OCI-LY7 (cell line): ENCODE data around the gene TMEM186. TPM values are rescaled to one million over a fixed set of nuclear protein-coding genes. Genes with fewer than 3 reads are reported as not detected.
A peak's percentile ranks its signal among the peaks of the same experiment; 100 is the strongest.

Experiments used
- BruUV-seq: library from RNA; stranded (reverse); fragments of 400-500 nt; replicated peaks from 2 replicates; lab custom pipeline; 2021; lab: Mats Ljungman, UMichigan
- CTCF ChIA-PET: fragments of 300-600 bp; sonication (Branson Sonifier 250); formaldehyde crosslinking; loops from one replicate; lab custom pipeline; 2022; ENCODE audit warnings: antibody characterized with exemption; ENCODE audit not compliant: unreplicated experiment; lab: Charles Lee
- POLR2A ChIA-PET: fragments of 300-600 bp; sonication (Branson Sonifier 250); formaldehyde crosslinking; loops from one replicate; lab custom pipeline; 2022; ENCODE audit warnings: antibody characterized with exemption; lab: Charles Lee
- DNase-seq: peaks from one replicate; pipeline ENCODE4 v3.0.0-alpha.2; 2015; ENCODE audit warnings: low spot score
- H2AFZ ChIP-seq: fragments of 200-600 bp; sonication (generic), shearing (Covaris generic); 2 replicates; pipeline ENCODE4 v1.6.1; 2014; ENCODE audit warnings: mild to moderate bottlenecking, antibody characterized with exemption, low read length, moderate library complexity
- H3K27ac ChIP-seq: fragments of 200-600 bp; sonication (generic); 2 replicates; pipeline ENCODE4 v1.5.1; 2014; ENCODE audit warnings: mixed run types, low read depth, mild to moderate bottlenecking, moderate library complexity, low read length, inconsistent platforms; ENCODE audit not compliant: poor library complexity, severe bottlenecking
- H3K36me3 ChIP-seq: fragments of 200-600 bp; sonication (generic); 2 replicates; pipeline ENCODE4 v1.6.1; 2014; ENCODE audit warnings: mild to moderate bottlenecking, antibody characterized with exemption, low read length, moderate library complexity, mixed read lengths; ENCODE audit not compliant: insufficient read depth
- H3K4me1 ChIP-seq: fragments of 200-600 bp; sonication (generic); 2 replicates; pipeline ENCODE4 v1.5.1; 2014; ENCODE audit warnings: mild to moderate bottlenecking, low read length; ENCODE audit not compliant: insufficient read depth, poor library complexity, severe bottlenecking
- H3K4me2 ChIP-seq: fragments of 200-600 bp; sonication (generic); 2 replicates; pipeline ENCODE4 v1.6.1; 2014; ENCODE audit warnings: mild to moderate bottlenecking, low read length
- H3K4me3 ChIP-seq: fragments of 200-600 bp; sonication (generic); 2 replicates; pipeline ENCODE4 v1.5.1; 2014; ENCODE audit warnings: mild to moderate bottlenecking, low read depth, low read length; ENCODE audit not compliant: poor library complexity, severe bottlenecking
- H3K79me2 ChIP-seq: fragments of 200-600 bp; sonication (generic); 2 replicates; pipeline ENCODE4 v1.6.1; 2016; ENCODE audit warnings: low read depth, mild to moderate bottlenecking, low read length, moderate library complexity, mixed read lengths; ENCODE audit not compliant: insufficient read depth
- H3K9me2 ChIP-seq: fragments of 200-600 bp; sonication (generic); 2 replicates; pipeline ENCODE4 v1.6.1; 2016; ENCODE audit warnings: mild to moderate bottlenecking, low read length, mixed read lengths; ENCODE audit not compliant: insufficient read depth
- H3K9me3 ChIP-seq: fragments of 200-600 bp; sonication (generic); 2 replicates; pipeline ENCODE4 v1.6.1; 2014; ENCODE audit warnings: mild to moderate bottlenecking, mixed run types, low read length, mixed read lengths
- H4K20me1 ChIP-seq: fragments of 200-600 bp; sonication (generic); 2 replicates; pipeline ENCODE4 v1.6.1; 2014; ENCODE audit warnings: mild to moderate bottlenecking, antibody characterized with exemption, low read length, moderate library complexity, mixed read lengths; ENCODE audit not compliant: insufficient read depth
- EZH2phosphoT487 ChIP-seq: fragments of 200-600 bp; sonication (generic); IDR thresholded peaks from 2 replicates; pipeline ENCODE4 v1.6.1; 2018; ENCODE audit warnings: low read depth, borderline replicate concordance, mild to moderate bottlenecking, mixed run types, antibody characterized with exemption, low read length, moderate library complexity, mixed read lengths
- intact Hi-C: fragments of 100-400 bp; cut with micrococcal nuclease; formaldehyde crosslinking; loops from one replicate; pipeline ENCODE4 v1.10.0; 2022; ENCODE audit not compliant: unreplicated experiment
- total RNA-seq, 2 experiments: library from RNA; depleted of rRNA in 1 of 2; stranded (reverse); fragments of >200 nt in 1 of 2; shearing (Covaris generic) in 1 of 2; gene quantifications; 2 replicates each; pipeline ENCODE4 v1.2.3, GENCODE V29; 2014 to 2022
- TF ChIP-seq, protein P1 (sequence below): fragments of 200-600 bp; sonication (generic); conservative IDR thresholded peaks from 2 replicates; pipeline ENCODE4 v1.5.1; 2014; ENCODE audit warnings: mild to moderate bottlenecking, antibody characterized with exemption, low read length, moderate library complexity, mixed read lengths

TMEM186 gene
- total RNA-seq, 2 experiments from 2014 or later: 11.7 to 18.1 TPM

DNA sequence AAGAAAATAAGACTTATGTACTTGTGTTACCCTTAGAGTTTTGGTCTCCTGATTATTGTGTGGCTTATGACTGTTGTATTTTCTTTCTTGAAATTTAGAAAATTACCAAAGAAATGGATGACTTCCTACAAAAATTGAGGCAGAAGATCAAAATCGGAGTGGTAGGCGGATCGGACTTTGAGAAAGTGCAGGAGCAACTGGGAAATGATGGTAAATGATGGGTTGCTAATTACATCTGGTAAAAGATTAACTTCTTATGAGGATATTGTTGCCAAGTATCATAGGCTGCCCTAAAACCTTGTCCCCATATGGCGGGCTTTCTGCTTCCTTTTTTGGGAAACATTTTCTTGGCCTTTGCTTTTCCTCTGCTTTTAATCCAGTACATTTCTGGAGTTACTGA is 4.3 kb upstream of the TMEM186 start:
- H2AFZ ChIP-seq: no peak overlapping the region
- H3K36me3 ChIP-seq: peaks cover 82% of the 10 kb centered on the region
- H3K4me1 ChIP-seq: peaks cover 22% of the 10 kb centered on the region
- CTCF ChIA-PET: no interaction called here
- POLR2A ChIA-PET: no interaction called here
- H3K4me2 ChIP-seq: no peak overlapping the region
- no TSS peak for BruUV-seq
- peaks cover 61% of the 10 kb centered on the region for H3K79me2 ChIP-seq
- H3K9me3 ChIP-seq: no peaks in the 10 kb centered on the region
- no peak overlapping the region for H3K27ac ChIP-seq
- TF ChIP-seq, protein P1, sequence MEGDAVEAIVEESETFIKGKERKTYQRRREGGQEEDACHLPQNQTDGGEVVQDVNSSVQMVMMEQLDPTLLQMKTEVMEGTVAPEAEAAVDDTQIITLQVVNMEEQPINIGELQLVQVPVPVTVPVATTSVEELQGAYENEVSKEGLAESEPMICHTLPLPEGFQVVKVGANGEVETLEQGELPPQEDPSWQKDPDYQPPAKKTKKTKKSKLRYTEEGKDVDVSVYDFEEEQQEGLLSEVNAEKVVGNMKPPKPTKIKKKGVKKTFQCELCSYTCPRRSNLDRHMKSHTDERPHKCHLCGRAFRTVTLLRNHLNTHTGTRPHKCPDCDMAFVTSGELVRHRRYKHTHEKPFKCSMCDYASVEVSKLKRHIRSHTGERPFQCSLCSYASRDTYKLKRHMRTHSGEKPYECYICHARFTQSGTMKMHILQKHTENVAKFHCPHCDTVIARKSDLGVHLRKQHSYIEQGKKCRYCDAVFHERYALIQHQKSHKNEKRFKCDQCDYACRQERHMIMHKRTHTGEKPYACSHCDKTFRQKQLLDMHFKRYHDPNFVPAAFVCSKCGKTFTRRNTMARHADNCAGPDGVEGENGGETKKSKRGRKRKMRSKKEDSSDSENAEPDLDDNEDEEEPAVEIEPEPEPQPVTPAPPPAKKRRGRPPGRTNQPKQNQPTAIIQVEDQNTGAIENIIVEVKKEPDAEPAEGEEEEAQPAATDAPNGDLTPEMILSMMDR: no peak
- TF ChIP-seq EZH2phosphoT487: no peak
- H3K9me2 ChIP-seq: no peaks in the 10 kb centered on the region
- DNase-seq: no peak
- intact Hi-C loops: no loop called here
- H4K20me1 ChIP-seq: peaks cover 13% of the 10 kb centered on the region
- no peak overlapping the region for H3K4me3 ChIP-seq

DNA sequence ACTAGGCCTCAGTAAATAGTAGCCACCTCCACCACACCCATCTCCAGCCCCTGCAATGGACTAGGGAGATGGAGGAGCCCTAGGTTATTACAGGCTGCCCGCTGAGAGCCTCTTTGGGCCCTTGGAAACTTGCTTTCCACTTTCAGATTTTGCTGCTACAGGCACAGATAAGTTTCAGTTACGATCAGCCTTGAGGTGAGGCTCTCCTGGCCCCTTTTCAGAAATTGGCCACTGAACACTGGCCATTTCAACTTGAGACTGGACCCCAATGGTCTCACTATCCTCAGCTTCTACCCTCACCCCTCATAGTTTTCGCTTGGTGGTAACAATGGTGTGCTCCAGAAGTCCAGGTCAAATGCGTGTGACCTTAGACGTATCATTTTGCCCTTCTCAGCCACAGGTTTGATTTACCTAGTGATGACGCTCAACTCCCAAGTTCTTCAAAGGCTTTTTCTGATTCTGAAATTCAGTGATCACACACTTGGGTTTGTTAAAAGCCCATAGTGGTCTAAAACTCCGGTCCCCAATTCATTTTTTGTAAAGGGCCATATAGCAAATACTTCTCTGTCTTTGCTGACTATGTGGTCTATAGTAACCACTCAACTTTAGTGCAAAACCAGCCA is 1.2 kb upstream of the TMEM186 start:
- Histone ChIP-seq H3K36me3 (peaks cover 52% of the 10 kb centered on the region), H3K79me2 (peaks cover 57% of the 10 kb centered on the region), H2AFZ (no peak overlapping the region), H3K4me1 (peaks cover 32% of the 10 kb centered on the region), H3K4me3 (peak overlapping the region; percentile 90), H3K9me2 (no peaks in the 10 kb centered on the region), H3K9me3 (no peaks in the 10 kb centered on the region), H4K20me1 (peaks cover 13% of the 10 kb centered on the region), H3K27ac (peak overlapping the region; percentile 33), H3K4me2 (peak overlapping the region; percentile 91)
- BruUV-seq: TSS peak; percentile 64
- intact Hi-C loops: loop anchor here (5.0 kb wide), 1 partner anchor 84 kb away; the partner anchor contains the start of gene LITAFD
- TF ChIP-seq, protein P1: no peak
- TF ChIP-seq EZH2phosphoT487: no peak
- CTCF ChIA-PET: no interaction called here
- no peak for DNase-seq
- POLR2A ChIA-PET: interaction anchor here (1.1 kb wide), 1 partner anchor 70 kb away, joined by 3 read pairs; the partner anchor contains the start of gene CARHSP1

DNA sequence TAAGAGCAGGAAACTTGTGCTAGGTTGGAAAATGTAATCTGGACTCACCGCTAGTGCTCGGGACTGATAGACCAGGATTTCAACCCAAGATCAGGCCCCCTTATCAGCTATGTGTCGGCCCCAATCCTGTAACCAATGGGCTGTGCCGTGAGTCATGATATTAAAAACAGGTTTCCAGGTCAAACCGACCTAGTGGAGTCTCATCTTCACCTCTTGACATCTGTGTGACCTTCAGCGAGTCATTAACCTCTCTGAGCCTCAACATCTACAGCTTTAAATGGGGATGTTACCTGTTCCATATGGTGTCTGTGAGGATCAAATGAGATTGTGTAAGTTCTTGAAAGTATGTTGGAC is 712 bp upstream of the TMEM186 start:
- no TSS peak for BruUV-seq

More for the DNA sequence above, 712 bp upstream of the TMEM186 start:
- Histone ChIP-seq H3K36me3 (peaks cover 49% of the 10 kb centered on the region), H4K20me1 (peaks cover 13% of the 10 kb centered on the region), H3K4me2 (peak overlapping the region; percentile 91), H3K79me2 (peaks cover 57% of the 10 kb centered on the region), H3K27ac (peak overlapping the region; percentile 33), H3K4me3 (peak overlapping the region; percentile 90), H3K9me3 (no peaks in the 10 kb centered on the region), H3K9me2 (no peaks in the 10 kb centered on the region), H2AFZ (peak overlapping the region; percentile 10; the same call in 1 of the 2 replicates), H3K4me1 (peaks cover 32% of the 10 kb centered on the region)
- TF ChIP-seq, protein P1: no peak
- POLR2A ChIA-PET: interaction anchor here (1.1 kb wide), 1 partner anchor 70 kb away, joined by 3 read pairs; the partner anchor contains the start of gene CARHSP1
- peak; percentile 25 for DNase-seq
- intact Hi-C loops: loop anchor here (5.0 kb wide), 1 partner anchor 84 kb away; the partner anchor contains the start of gene LITAFD
- CTCF ChIA-PET: no interaction called here
